Astrocyte (in vitro differentiated cells and primary cell): ENCODE data around the gene MORN1. TPM values are rescaled to one million over a fixed set of nuclear protein-coding genes. Genes with fewer than 3 reads are reported as not detected.

ENCODE experiments used
- DNase-seq: peaks from one replicate; pipeline ENCODE4 v3.0.0-alpha.2; 2010; ENCODE audit warnings: low read depth
- FAIRE-seq: peaks from 2 replicates; lab custom pipeline; 2011; peaks lifted over from hg19 to GRCh38; lab: Jason Lieb, UNC
- H2AFZ ChIP-seq: 2 replicates; pipeline ENCODE4 v1.6.0; 2012; ENCODE audit warnings: low read depth, low read length, inconsistent platforms
- H3K27ac ChIP-seq: 2 replicates; pipeline ENCODE4 v1.5.1; 2011; ENCODE audit warnings: low read depth, low read length, inconsistent platforms
- H3K27me3 ChIP-seq: 2 replicates; pipeline ENCODE4 v1.6.0; 2011; ENCODE audit warnings: low read length, inconsistent platforms; ENCODE audit not compliant: insufficient read depth
- H3K36me3 ChIP-seq: 2 replicates; pipeline ENCODE4 v1.5.1; 2011; ENCODE audit warnings: low read length, inconsistent platforms; ENCODE audit not compliant: insufficient read depth
- H3K4me1 ChIP-seq: 2 replicates; pipeline ENCODE4 v1.5.1; 2011; ENCODE audit warnings: low read length, inconsistent platforms; ENCODE audit not compliant: insufficient read depth
- H3K4me2 ChIP-seq: 2 replicates; pipeline ENCODE4 v1.6.0; 2012; ENCODE audit warnings: low read length, inconsistent platforms
- H3K4me3 ChIP-seq: 2 replicates; pipeline ENCODE4 v1.5.1; 2011; ENCODE audit warnings: low read depth, mild to moderate bottlenecking, low read length, inconsistent platforms; ENCODE audit not compliant: insufficient read depth
- H3K79me2 ChIP-seq: 2 replicates; pipeline ENCODE4 v1.6.0; 2012; ENCODE audit warnings: mild to moderate bottlenecking, low read length, inconsistent platforms; ENCODE audit not compliant: insufficient read depth
- H3K9ac ChIP-seq: 2 replicates; pipeline ENCODE4 v1.6.0; 2012; ENCODE audit warnings: mild to moderate bottlenecking, low read length, inconsistent platforms
- H3K9me3 ChIP-seq: 2 replicates; pipeline ENCODE4 v1.5.1; 2012; ENCODE audit warnings: low read depth, mild to moderate bottlenecking, low read length, inconsistent platforms; ENCODE audit not compliant: insufficient read depth
- H4K20me1 ChIP-seq: 2 replicates; pipeline ENCODE4 v1.6.0; 2012; ENCODE audit warnings: low read length, inconsistent platforms; ENCODE audit not compliant: insufficient read depth
- H3K27ac Mint-ChIP-seq: one replicate; pipeline ENCODE4 v1.8.0; 2021; ENCODE audit warnings: mild to moderate bottlenecking, mixed read lengths; ENCODE audit not compliant: unreplicated experiment
- H3K27me3 Mint-ChIP-seq: one replicate; pipeline ENCODE4 v1.8.0; 2021; ENCODE audit warnings: low read depth, mixed read lengths; ENCODE audit not compliant: unreplicated experiment
- H3K36me3 Mint-ChIP-seq: one replicate; pipeline ENCODE4 v1.8.0; 2021; ENCODE audit warnings: low read depth, mixed read lengths; ENCODE audit not compliant: unreplicated experiment
- H3K4me1 Mint-ChIP-seq: one replicate; pipeline ENCODE4 v1.8.0; 2021; ENCODE audit warnings: low read depth, mixed read lengths; ENCODE audit not compliant: unreplicated experiment
- H3K4me3 Mint-ChIP-seq: one replicate; pipeline ENCODE4 v1.8.0; 2021; ENCODE audit warnings: mild to moderate bottlenecking, moderate library complexity, mixed read lengths; ENCODE audit not compliant: unreplicated experiment
- H3K9me3 Mint-ChIP-seq: one replicate; pipeline ENCODE4 v1.8.0; 2021; ENCODE audit warnings: mild to moderate bottlenecking, mixed read lengths; ENCODE audit not compliant: unreplicated experiment
- CTCF ChIP-seq: IDR thresholded peaks from 2 replicates; pipeline ENCODE4 v1.5.1; 2011; ENCODE audit warnings: low read depth, mild to moderate bottlenecking, inconsistent platforms, low read length, moderate library complexity; ENCODE audit not compliant: insufficient read depth
- EZH2 ChIP-seq: IDR thresholded peaks from 2 replicates; pipeline ENCODE4 v1.6.1; 2012; ENCODE audit warnings: mild to moderate bottlenecking, low read length, inconsistent platforms; ENCODE audit not compliant: insufficient read depth
- total RNA-seq: library from RNA; stranded (reverse); gene quantifications from 2 replicates; pipeline ENCODE4 v1.2.1, GENCODE V29; 2021

MORN1 gene
- total RNA-seq, 1 donor from 2014 or later: 9.2 TPM

GRCh38 chr1:2300851-2301606 is 90.3 kb downstream of the MORN1 start:
- H4K20me1 ChIP-seq: peaks cover 98% of the 10 kb centered on the region
- no peaks in the 10 kb centered on the region for H3K27me3 ChIP-seq
- peaks cover 20% of the 10 kb centered on the region for H3K4me1 ChIP-seq
- Mint-ChIP-seq H3K9me3 (no peaks in the 10 kb centered on the region), H3K36me3 (peaks cover 6% of the 10 kb centered on the region), H3K4me1 (peaks cover 7% of the 10 kb centered on the region), H3K27me3 (no peaks in the 10 kb centered on the region), H3K27ac (no peak overlapping the region), H3K4me3 (no peak overlapping the region)
- H2AFZ ChIP-seq: no peak overlapping the region
- H3K9ac ChIP-seq: peak overlapping the region; percentile 27
- FAIRE-seq: no peak
- H3K36me3 ChIP-seq: peaks cover 3% of the 10 kb centered on the region
- TF ChIP-seq EZH2 (no peak), CTCF (no peak)
- no peak for DNase-seq
- H3K9me3 ChIP-seq: no peaks in the 10 kb centered on the region
- peaks cover 91% of the 10 kb centered on the region for H3K79me2 ChIP-seq
- no peak overlapping the region for H3K4me3 ChIP-seq
- H3K4me2 ChIP-seq: no peak overlapping the region
- H3K27ac ChIP-seq: peak overlapping the region; percentile 19

GRCh38 chr1:2300004-2300771 is 91.2 kb downstream of the MORN1 start:
- H3K36me3 Mint-ChIP-seq: peaks cover 9% of the 10 kb centered on the region
- no peak overlapping the region for H3K4me3 ChIP-seq
- peak overlapping the region; percentile 27 for H3K9ac ChIP-seq
- peaks cover 20% of the 10 kb centered on the region for H3K4me1 ChIP-seq
- no peak overlapping the region for H3K4me3 Mint-ChIP-seq
- peaks cover 7% of the 10 kb centered on the region for H3K4me1 Mint-ChIP-seq
- H2AFZ ChIP-seq: no peak overlapping the region
- H3K27ac Mint-ChIP-seq: no peak overlapping the region
- H3K27me3 Mint-ChIP-seq: no peaks in the 10 kb centered on the region
- no peak overlapping the region for H3K4me2 ChIP-seq
- peaks cover 99% of the 10 kb centered on the region for H3K79me2 ChIP-seq
- H4K20me1 ChIP-seq: peaks cover 99% of the 10 kb centered on the region
- no peaks in the 10 kb centered on the region for H3K9me3 ChIP-seq
- FAIRE-seq: no peak
- H3K9me3 Mint-ChIP-seq: no peaks in the 10 kb centered on the region
- H3K27me3 ChIP-seq: no peaks in the 10 kb centered on the region
- DNase-seq: no peak
- H3K27ac ChIP-seq: peak overlapping the region; percentile 19
- peaks cover 3% of the 10 kb centered on the region for H3K36me3 ChIP-seq
- TF ChIP-seq EZH2: no peak
- TF ChIP-seq CTCF: no peak
